Transverse colon (tissue), 4 donors: ENCODE measurements around the gene EIF4E1B. TPM values are rescaled to one million over a fixed set of nuclear protein-coding genes. Genes with fewer than 3 reads are reported as not detected.

Experiments used
- DNase-seq: peaks from one replicate; pipeline ENCODE4 v3.0.0-alpha.2; 2019
- H3K27ac ChIP-seq, 4 donors: fragments of 200-600 bp; sonication (generic); 2 replicates each; pipeline ENCODE4 v1.5.1; 2016 to 2018; ENCODE audit warnings: inconsistent platforms in 4 of 4
- H3K27me3 ChIP-seq: fragments of 200-600 bp; sonication (generic); 2 replicates; pipeline ENCODE4 v1.5.1; 2017; ENCODE audit warnings: inconsistent platforms
- H3K36me3 ChIP-seq, 4 donors: fragments of 200-600 bp; sonication (generic); 2 replicates each; pipeline ENCODE4 v1.5.1; 2017 to 2019; ENCODE audit warnings: inconsistent platforms in 4 of 4
- H3K4me1 ChIP-seq, 4 donors: fragments of 200-600 bp; sonication (generic); 2 replicates each; pipeline ENCODE4 v1.5.1; 2017 to 2020; ENCODE audit warnings: inconsistent platforms in 4 of 4
- H3K4me3 ChIP-seq, 4 donors: fragments of 200-600 bp; sonication (generic); 1 replicate in 1 of 4; 2 replicates in 3 of 4; pipeline versions ENCODE4 v1.5.1 to v1.6.1; 2017 to 2019; ENCODE audit warnings: inconsistent platforms in 4 of 4
- H3K9me3 ChIP-seq, 2 donors: fragments of 200-600 bp; sonication (generic); 2 replicates each; pipeline ENCODE4 v1.5.1; 2017 to 2019; ENCODE audit warnings: inconsistent platforms in 2 of 2
- CTCF ChIP-seq, 5 experiments: fragments of 200-600 bp in 3 of 5; fragments of 450-650 bp in 2 of 5; sonication (generic) in 3 of 5; IDR thresholded peaks; 1 replicate in 2 of 5; 2 replicates in 3 of 5; pipeline ENCODE4 v1.5.1; 2016 to 2017; ENCODE audit warnings: antibody characterized with exemption in 5 of 5, inconsistent platforms in 3 of 5, mild to moderate bottlenecking in 2 of 5, moderate library complexity in 1 of 5
- EP300 ChIP-seq: sonication (generic); formaldehyde crosslinking; IDR thresholded peaks from one replicate; pipeline ENCODE4 v1.6.1; 2017; ENCODE audit warnings: antibody characterized with exemption, low read depth
- POLR2A ChIP-seq: fragments of 450-650 bp; IDR thresholded peaks from one replicate; pipeline ENCODE4 v1.6.1; 2016; ENCODE audit warnings: antibody characterized with exemption, mild to moderate bottlenecking, moderate library complexity
- POLR2AphosphoS5 ChIP-seq, 3 donors: sonication (generic); formaldehyde crosslinking; IDR thresholded peaks; one replicate each; pipeline ENCODE4 v1.6.1; 2016; ENCODE audit warnings: antibody characterized with exemption in 3 of 3
- WGBS, 2 donors: methylation state at CpG; one replicate each; pipeline ENCODE4 v1.1.5; 2018; ENCODE audit warnings: low coverage in 1 of 2; 5-methylcytosine and 5-hydroxymethylcytosine counted together
- in situ Hi-C, 4 donors: fragments of 200-750 bp; cut with MboI; loops; one replicate each; pipeline versions ENCODE4 v1.15.0 to v1.15.1; 2017; ENCODE audit warnings: low sequenced_read_pairs in 3 of 4, low pct_ligation_motif_present in 1 of 4, low pct_unique_long_range_greater_than_20kb in 1 of 4
- intact Hi-C: fragments of 100-400 bp; cut with DNase I; formaldehyde crosslinking; loops from one replicate; pipeline ENCODE4 v1.15.1; 2023; ENCODE audit warnings: low total_unique reads
- total RNA-seq, 4 donors: library from RNA; depleted of rRNA; stranded (reverse); fragments of >200 nt; gene quantifications; one replicate each; pipeline ENCODE4 v1.1.0, GENCODE V29; 2016

The EIF4E1B gene
- total RNA-seq, 4 donors from 2014 or later = not detected

GRCh38 chr5:176601901-176602482 is 28.5 kb upstream of the EIF4E1B start:
- intact Hi-C loops (no loop called here), in situ Hi-C loops (no loop called here)
- Histone ChIP-seq H3K36me3 (no peaks in the 10 kb centered on the region), H3K9me3 (no peaks in the 10 kb centered on the region), H3K4me1 (peaks cover 0 to 5% (median 2%) of the 10 kb centered on the region in 4 donors), H3K4me3 (no peak overlapping the region), H3K27me3 (peaks cover 8% of the 10 kb centered on the region), H3K27ac (no peak overlapping the region)
- TF ChIP-seq EP300 (no peak), POLR2AphosphoS5 (IDR thresholded peaks at IDR 0.05) (no peak), CTCF (IDR thresholded peaks at IDR 0.05) (no peak)
- WGBS, 2 donors = 80 to 84% methylated on average over 1 to 12 of the region's 12 CpGs
- no peak for DNase-seq

- 23% methylated on average over 2 of the region's 2 CpGs; no CpG with 5 or more reads in 1 of the 2 donors for WGBS, 2 donors
- no peaks in the 10 kb centered on the region for H3K36me3 ChIP-seq
- in situ Hi-C loops = no loop called here
- TF ChIP-seq CTCF (IDR thresholded peaks at IDR 0.05) = no peak
- TF ChIP-seq EP300 = no peak
- no peak for TF ChIP-seq POLR2A
- no peak for TF ChIP-seq POLR2AphosphoS5 (IDR thresholded peaks at IDR 0.05)
- H3K27me3 ChIP-seq = peaks cover 3% of the 10 kb centered on the region
- no peaks in the 10 kb centered on the region for H3K4me1 ChIP-seq
- intact Hi-C loops = no loop called here
- no peaks in the 10 kb centered on the region for H3K9me3 ChIP-seq
- H3K4me3 ChIP-seq = no peak overlapping the region
- no peak overlapping the region for H3K27ac ChIP-seq
- DNase-seq = no peak
Measured at GRCh38 chr5:176603091-176603490, 27.4 kb upstream of the EIF4E1B start.

GRCh38 chr5:176606032-176606431 is 24.4 kb upstream of the EIF4E1B start:
- Histone ChIP-seq H3K27me3 (peaks cover 16% of the 10 kb centered on the region), H3K4me1 (peaks cover 0 to 13% (median 10%) of the 10 kb centered on the region in 4 donors), H3K36me3 (no peaks in the 10 kb centered on the region), H3K4me3 (no peak overlapping the region), H3K27ac (no peak overlapping the region), H3K9me3 (no peaks in the 10 kb centered on the region)
- WGBS, 2 donors = 82% methylated on average over 3 of the region's 3 CpGs; no CpG with 5 or more reads in 1 of the 2 donors
- intact Hi-C loops (no loop called here), in situ Hi-C loops (no loop called here)
- TF ChIP-seq CTCF (IDR thresholded peaks at IDR 0.05) (no peak), POLR2A (no peak), POLR2AphosphoS5 (IDR thresholded peaks at IDR 0.05) (no peak), EP300 (no peak)
- DNase-seq = no peak

- 90% methylated on average over 3 of the region's 3 CpGs; no CpG with 5 or more reads in 1 of the 2 donors for WGBS, 2 donors
- Histone ChIP-seq H3K27me3 (peaks cover 21% of the 10 kb centered on the region), H3K36me3 (no peaks in the 10 kb centered on the region), H3K4me1 (peaks cover 0 to 13% (median 10%) of the 10 kb centered on the region in 4 donors), H3K9me3 (no peaks in the 10 kb centered on the region), H3K4me3 (no peak overlapping the region), H3K27ac (no peak overlapping the region)
- no peak for TF ChIP-seq CTCF (IDR thresholded peaks at IDR 0.05)
- no peak for TF ChIP-seq POLR2A
- no peak for TF ChIP-seq EP300
- no peak for TF ChIP-seq POLR2AphosphoS5 (IDR thresholded peaks at IDR 0.05)
- in situ Hi-C loops = no loop called here
- intact Hi-C loops = no loop called here
- no peak for DNase-seq
Measured at GRCh38 chr5:176606875-176607274, 23.6 kb upstream of the EIF4E1B start.
